GM21529 (cell line): Measurements from ENCODE around the gene MLANA.

Source experiments
- ATAC-seq: cut with Tn5 transposase; IDR thresholded peaks from one replicate; pipeline ENCODE4 v1.9.1; 2021; ENCODE audit not compliant: unreplicated experiment

MLANA gene

DNA sequence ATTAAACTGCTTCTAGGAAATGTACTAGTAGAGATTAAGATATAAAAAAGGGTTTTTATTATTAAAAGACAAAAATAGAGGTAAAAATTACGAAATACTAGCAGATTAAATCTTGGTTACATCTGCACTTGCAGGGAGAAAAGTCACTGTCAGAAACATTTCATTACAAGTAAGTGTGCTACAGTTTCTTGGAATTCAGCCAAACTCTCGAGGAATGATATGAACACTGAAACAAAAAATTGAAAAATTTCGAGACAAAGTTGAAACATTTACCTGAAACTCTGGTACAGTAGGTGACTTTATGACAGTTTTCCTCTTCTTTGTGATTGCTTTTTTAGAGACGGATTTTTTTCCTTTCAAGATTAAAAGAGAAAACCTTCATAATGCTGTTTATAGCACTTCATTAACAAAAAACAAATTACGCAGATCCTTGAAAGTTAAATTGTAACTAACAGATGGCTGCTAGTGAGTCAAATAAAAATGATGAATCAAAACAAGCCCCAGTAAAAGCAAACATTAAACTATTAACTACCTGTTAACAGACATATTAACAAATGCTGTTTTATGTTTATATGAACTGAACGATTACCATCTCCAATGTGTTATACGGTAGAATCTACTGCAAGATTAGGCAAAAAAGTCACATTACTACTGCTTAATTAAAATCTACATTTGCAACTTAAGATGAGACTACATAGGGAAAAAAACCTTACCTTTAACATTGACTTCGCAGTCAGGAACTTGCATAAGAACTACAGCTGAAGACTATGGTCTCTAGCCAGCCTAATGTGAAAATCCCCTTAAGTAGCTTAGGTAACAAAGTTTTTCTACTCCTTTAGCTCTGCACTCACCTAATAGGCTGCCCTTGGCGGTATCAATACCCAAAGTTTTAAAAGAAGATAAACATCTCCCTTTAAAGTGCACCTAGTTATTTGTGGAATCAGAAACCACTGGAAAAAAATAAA is 63.3 kb downstream of the MLANA start:
- no peak for ATAC-seq

DNA sequence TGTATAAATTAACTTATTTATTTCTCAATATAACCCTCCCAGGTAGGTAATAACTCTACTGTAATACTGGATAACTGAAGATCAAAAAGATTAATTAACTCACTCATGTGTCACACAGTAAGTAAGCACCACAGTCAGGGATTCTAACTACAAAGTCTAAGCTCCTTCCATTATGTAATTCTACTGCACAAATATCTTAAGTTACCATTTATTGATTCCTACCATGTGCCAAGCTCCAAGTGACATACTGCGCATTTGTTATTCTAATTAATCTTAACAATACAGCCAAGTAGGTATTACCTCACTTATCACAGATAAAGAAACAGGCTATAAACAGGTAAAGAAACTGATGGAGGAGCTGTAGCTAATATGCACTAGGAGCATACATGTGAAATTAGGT is 66.5 kb downstream of the MLANA start:
- no peak for ATAC-seq

DNA sequence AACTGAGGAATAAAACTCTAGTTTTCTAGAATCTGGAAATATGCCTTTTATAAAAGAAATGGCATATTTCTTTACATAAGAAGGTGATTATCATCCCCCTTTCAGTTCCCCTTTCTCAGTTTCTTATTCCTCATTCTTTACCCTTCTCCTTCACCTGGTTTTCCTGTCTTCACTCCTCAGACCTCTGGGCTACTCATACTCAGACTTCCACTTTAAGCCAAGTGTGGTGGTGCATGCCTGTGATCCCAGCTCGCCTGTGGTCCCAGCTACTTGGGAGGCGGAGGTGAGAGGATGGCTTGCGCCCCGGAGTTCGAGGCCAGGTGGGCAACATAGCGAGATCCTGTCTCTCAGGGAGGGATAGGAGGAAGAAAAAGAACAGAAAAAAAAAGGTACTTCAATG is 67.6 kb downstream of the MLANA start:
- peak; percentile 76 for ATAC-seq
